AG04449 (cell line): ENCODE results near the gene WIPF1.

Source experiments
- CTCF ChIA-PET: fragments of 350-600 bp; formaldehyde crosslinking; extraction: SDS; loops from one replicate; lab custom pipeline; 2021; ENCODE audit warnings: antibody characterized with exemption; lab: Yijun Ruan, JAX
- POLR2A ChIA-PET: fragments of 400-600, 350-600 bp; formaldehyde crosslinking; extraction: SDS; loops from one replicate; lab custom pipeline; 2020; ENCODE audit warnings: antibody characterized with exemption, inconsistent platforms; lab: Yijun Ruan, JAX
- DNase-seq: peaks from one replicate; pipeline ENCODE4 v3.0.0-alpha.2; 2010; ENCODE audit warnings: low read depth, low spot score
- H3K4me3 ChIP-seq: 2 replicates; pipeline ENCODE4 v1.5.1; 2011; ENCODE audit warnings: low read depth, mild to moderate bottlenecking, control low read depth, low read length
- TF ChIP-seq, protein P1 (sequence below): IDR thresholded peaks from one replicate; pipeline ENCODE4 v1.5.1; 2011; ENCODE audit warnings: mild to moderate bottlenecking, moderate library complexity, low read length, control low read depth, inconsistent platforms; ENCODE audit not compliant: insufficient read depth; ENCODE audit errors: missing control alignments

Gene WIPF1

DNA sequence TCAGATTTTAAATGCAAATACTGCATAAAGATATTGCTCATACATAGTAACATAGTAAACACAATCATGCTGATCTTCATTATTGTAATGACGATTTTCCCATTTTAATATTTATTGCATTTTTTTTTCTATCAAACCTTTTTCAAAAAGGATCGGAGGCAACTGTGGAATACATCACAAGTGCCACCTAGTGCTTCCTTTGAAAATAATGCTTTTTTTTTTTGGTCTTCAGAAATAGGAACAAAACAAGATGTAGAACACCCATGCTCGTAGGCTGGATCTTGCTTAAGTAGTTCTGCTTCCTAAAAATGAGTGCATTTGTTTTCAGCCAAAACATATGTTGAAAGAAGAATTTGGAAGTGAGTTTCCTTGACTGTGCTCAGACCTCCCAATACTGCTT, 75.1 kb downstream of the WIPF1 start:
- no peak for DNase-seq
- ChIA-PET CTCF (interaction anchor here (0.6 to 10.2 kb wide), 12 partner anchors 9 to 175 kb away, joined by 3 to 101 read pairs (median 4); no protein-coding TSS in a partner anchor), POLR2A (no interaction called here)
- TF ChIP-seq, protein P1, sequence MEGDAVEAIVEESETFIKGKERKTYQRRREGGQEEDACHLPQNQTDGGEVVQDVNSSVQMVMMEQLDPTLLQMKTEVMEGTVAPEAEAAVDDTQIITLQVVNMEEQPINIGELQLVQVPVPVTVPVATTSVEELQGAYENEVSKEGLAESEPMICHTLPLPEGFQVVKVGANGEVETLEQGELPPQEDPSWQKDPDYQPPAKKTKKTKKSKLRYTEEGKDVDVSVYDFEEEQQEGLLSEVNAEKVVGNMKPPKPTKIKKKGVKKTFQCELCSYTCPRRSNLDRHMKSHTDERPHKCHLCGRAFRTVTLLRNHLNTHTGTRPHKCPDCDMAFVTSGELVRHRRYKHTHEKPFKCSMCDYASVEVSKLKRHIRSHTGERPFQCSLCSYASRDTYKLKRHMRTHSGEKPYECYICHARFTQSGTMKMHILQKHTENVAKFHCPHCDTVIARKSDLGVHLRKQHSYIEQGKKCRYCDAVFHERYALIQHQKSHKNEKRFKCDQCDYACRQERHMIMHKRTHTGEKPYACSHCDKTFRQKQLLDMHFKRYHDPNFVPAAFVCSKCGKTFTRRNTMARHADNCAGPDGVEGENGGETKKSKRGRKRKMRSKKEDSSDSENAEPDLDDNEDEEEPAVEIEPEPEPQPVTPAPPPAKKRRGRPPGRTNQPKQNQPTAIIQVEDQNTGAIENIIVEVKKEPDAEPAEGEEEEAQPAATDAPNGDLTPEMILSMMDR: no peak
- no peak overlapping the region for H3K4me3 ChIP-seq

GRCh38 chr2:174518395-174518794, 79.2 kb downstream of the WIPF1 start:
- POLR2A ChIA-PET: interaction anchor here (1.2 kb wide), 1 partner anchor 32 kb away, joined by 3 read pairs; the partner anchor contains the start of gene GPR155

DNA sequence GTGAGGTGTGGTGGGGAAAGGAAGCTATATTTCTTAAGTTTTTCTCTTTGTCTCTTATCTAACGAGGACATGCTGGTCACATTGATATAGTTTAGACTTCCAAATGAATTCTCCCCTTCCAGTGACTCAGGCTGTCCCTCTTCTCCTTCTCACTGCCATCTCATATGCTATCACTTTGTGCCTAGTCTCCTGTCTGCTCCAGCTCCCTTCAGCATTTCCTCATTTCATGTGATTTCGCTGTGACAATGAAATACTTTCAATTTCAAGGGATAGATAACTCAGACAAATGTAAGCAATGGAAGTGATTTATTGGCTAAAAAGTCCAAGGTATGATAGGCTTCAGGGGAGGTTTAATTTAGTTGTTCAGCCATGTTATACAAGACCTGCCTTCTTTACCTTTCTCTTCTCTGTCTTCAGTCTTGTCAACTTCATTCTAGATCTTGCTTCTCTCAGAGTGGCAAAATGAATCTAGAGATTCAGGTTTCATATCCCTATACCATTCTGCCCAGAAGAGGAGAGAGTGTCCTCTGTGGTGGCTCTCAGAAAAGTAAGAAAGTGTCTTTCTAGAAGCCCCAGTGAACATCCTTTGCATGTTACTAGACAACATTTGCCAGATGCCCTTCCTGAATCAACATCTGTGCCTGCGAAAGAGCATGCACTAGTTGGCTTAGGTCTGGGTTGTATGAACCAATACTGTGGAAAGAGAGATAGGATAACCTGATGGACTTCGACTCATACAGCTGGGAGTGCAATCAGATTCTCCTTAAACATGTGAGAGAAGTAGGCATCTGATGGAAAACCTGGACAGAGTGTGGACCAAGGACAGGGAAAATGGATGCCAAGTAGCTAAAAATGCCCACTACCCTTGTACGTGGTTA, 80.9 kb downstream of the WIPF1 start:
- H3K4me3 ChIP-seq: no peak overlapping the region
- no peak for DNase-seq
- ChIA-PET POLR2A (no interaction called here), CTCF (interaction anchor here (10.2 kb wide), 1 partner anchor 56 kb away, joined by 101 read pairs; no protein-coding TSS in a partner anchor)
- TF ChIP-seq, protein P1: no peak

More at GRCh38 chr2:174518395-174518794, 79.2 kb downstream of the WIPF1 start:
- no peak overlapping the region for H3K4me3 ChIP-seq
- CTCF ChIA-PET: interaction anchor here (1.4 to 10.2 kb wide), 2 partner anchors 28 to 58 kb away, joined by 3 to 101 read pairs; no protein-coding TSS in a partner anchor
- TF ChIP-seq, protein P1: no peak
- no peak for DNase-seq

DNA sequence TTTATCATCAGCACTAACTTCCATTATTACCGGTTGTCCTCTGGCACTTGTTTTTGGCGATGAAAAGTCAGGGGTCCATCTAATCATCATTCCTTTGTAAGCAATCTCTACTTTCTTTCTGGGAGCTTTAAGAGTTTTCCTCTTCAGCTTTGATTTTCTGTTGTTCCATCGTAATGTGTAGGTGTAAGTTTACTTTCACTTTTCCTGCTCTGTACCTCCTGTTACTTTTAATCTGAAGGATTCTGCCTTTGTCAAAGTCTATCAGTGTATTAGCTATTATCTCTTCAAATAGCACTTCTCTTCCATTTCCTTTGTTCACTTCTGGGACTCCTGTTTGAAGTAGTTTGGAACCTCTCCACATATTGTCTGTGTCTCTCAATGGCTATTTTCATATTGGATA, 85.3 kb downstream of the WIPF1 start:
- ChIA-PET POLR2A (no interaction called here), CTCF (interaction anchor here (0.6 to 0.9 kb wide), 2 partner anchors 35 to 49 kb away, joined by 3 read pairs; no protein-coding TSS in a partner anchor)
- no peak overlapping the region for H3K4me3 ChIP-seq
- no peak for DNase-seq
- TF ChIP-seq, protein P1: no peak

DNA sequence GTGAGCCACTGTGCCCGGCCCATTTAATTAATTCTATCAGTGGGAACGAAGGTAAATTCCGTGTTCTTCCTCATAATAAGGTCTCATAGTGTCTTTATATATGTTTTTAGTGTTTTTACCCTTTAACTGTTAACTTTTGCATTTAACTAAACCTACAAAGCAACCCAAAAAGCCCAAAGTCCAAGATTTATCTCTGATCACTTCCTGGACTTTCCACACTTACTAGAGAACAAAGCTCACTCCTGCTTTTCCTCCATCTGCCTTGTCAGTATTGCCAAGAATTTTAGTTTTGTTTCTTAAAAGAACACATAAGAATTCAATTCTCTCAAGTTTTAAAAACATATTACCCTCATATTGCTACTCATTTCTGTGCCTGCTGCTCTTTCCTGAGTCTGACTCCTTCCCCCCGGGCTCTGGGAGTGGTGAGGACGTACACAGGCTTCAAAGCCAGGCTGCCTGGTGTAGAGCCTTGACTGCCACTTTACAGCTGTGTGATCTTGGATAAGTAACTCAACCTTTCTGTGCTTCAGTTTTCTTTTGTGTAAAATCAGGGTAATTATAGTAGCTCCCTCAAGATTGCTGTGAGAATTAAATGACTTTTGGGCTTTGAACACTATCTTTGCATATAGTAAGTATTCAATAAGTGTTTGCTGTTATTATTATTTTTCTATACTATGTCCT, 85.9 kb downstream of the WIPF1 start:
- ChIA-PET POLR2A (no interaction called here), CTCF (interaction anchor here (0.9 kb wide), 1 partner anchor 48 kb away, joined by 3 read pairs; no protein-coding TSS in a partner anchor)
- TF ChIP-seq, protein P1: no peak
- no peak overlapping the region for H3K4me3 ChIP-seq
- DNase-seq: no peak
